ENCODE measurements around the gene HTR4.

HTR4 gene

GRCh38 chr5:148660346-148660660 is 6.0 kb upstream of the HTR4 start:
- H3K4me2 ChIP-seq (ENCODE audit: insufficient read depth, low read length, poor library complexity, severe bottlenecking) = no peak overlapping the region
- H3K18ac ChIP-seq (ENCODE audit: low read length) = no peak overlapping the region
- peaks cover 0 to 4% (median 2%) of the 10 kb centered on the region in 3 experiments for H3K27me3 ChIP-seq (ENCODE audit: control insufficient read depth in 3 of 3, insufficient read depth in 3 of 3, low read depth in 1 of 3, low read length in 3 of 3)
- H2BK120ac ChIP-seq (ENCODE audit: low read depth, low read length) = no peak overlapping the region
- no peak overlapping the region for H2AK5ac ChIP-seq (ENCODE audit: low read depth, low read length)
- no peak overlapping the region for H2BK15ac ChIP-seq (ENCODE audit: low read length)
- no peak overlapping the region for H2AFZ ChIP-seq (ENCODE audit: low read length)
- H3K27ac ChIP-seq (replicated peaks; ENCODE audit: low read length) = no peak overlapping the region
- H3K14ac ChIP-seq (ENCODE audit: low read length) = no peak overlapping the region
- no peaks in the 10 kb centered on the region for H3K79me1 ChIP-seq (ENCODE audit: low read depth, low read length)
- no peak overlapping the region for H3K23ac ChIP-seq (ENCODE audit: low read depth, low read length, poor library complexity)
- no peak overlapping the region for H3K4me3 ChIP-seq (ENCODE audit: low read length in 2 of 2)
- no CpG with 5 or more reads among the region's 5 CpGs for WGBS, 2 donors (ENCODE audit: extremely low coverage in 2 of 2, insufficient read length in 2 of 2, insufficient replicate concordance in 1 of 2)
- H3K4ac ChIP-seq (ENCODE audit: low read length) = no peak overlapping the region
- H2BK5ac ChIP-seq (ENCODE audit: low read length) = no peak overlapping the region
- no peaks in the 10 kb centered on the region for H3K9me3 ChIP-seq (replicated peaks in 1 of 2; ENCODE audit: control insufficient read depth in 2 of 2, insufficient read depth in 1 of 2, low read depth in 1 of 2, low read length in 2 of 2)
- no peak overlapping the region for H4K91ac ChIP-seq (ENCODE audit: low read depth, low read length, poor library complexity)
- no peak overlapping the region for H3K9ac ChIP-seq (ENCODE audit: low read depth, low read length, poor library complexity)
- H3K4me1 ChIP-seq (ENCODE audit: control insufficient read depth in 2 of 2, insufficient read depth in 1 of 2, low read depth in 1 of 2, low read length in 2 of 2) = no peaks in the 10 kb centered on the region
- no peak overlapping the region for H2BK12ac ChIP-seq (ENCODE audit: low read length)
- H3K36me3 ChIP-seq (replicated peaks in 1 of 2; ENCODE audit: control insufficient read depth in 2 of 2, insufficient read depth in 2 of 2, low read length in 2 of 2) = no peaks in the 10 kb centered on the region
- no peak overlapping the region for H4K8ac ChIP-seq (ENCODE audit: low read depth, low read length)
- no peak for DNase-seq (ENCODE audit: low spot score)

GRCh38 chr5:148659641-148660345 is 5.5 kb upstream of the HTR4 start:
- no peak overlapping the region for H3K18ac ChIP-seq (ENCODE audit: low read length)
- no CpG with 5 or more reads among the region's 2 CpGs for WGBS, 2 donors (ENCODE audit: extremely low coverage in 2 of 2, insufficient read length in 2 of 2, insufficient replicate concordance in 1 of 2)
- H2BK120ac ChIP-seq (ENCODE audit: low read depth, low read length) = no peak overlapping the region
- H2BK12ac ChIP-seq (ENCODE audit: low read length) = no peak overlapping the region
- H4K8ac ChIP-seq (ENCODE audit: low read depth, low read length) = no peak overlapping the region
- no peak overlapping the region for H3K27ac ChIP-seq (replicated peaks; ENCODE audit: low read length)
- no peak overlapping the region for H3K4me2 ChIP-seq (ENCODE audit: insufficient read depth, low read length, poor library complexity, severe bottlenecking)
- H4K91ac ChIP-seq (ENCODE audit: low read depth, low read length, poor library complexity) = no peak overlapping the region
- H3K4me1 ChIP-seq (ENCODE audit: control insufficient read depth in 2 of 2, insufficient read depth in 1 of 2, low read depth in 1 of 2, low read length in 2 of 2) = no peaks in the 10 kb centered on the region
- no peaks in the 10 kb centered on the region for H3K9me3 ChIP-seq (replicated peaks in 1 of 2; ENCODE audit: control insufficient read depth in 2 of 2, insufficient read depth in 1 of 2, low read depth in 1 of 2, low read length in 2 of 2)
- no peak overlapping the region for H3K14ac ChIP-seq (ENCODE audit: low read length)
- H2BK5ac ChIP-seq (ENCODE audit: low read length) = no peak overlapping the region
- no peak overlapping the region for H3K23ac ChIP-seq (ENCODE audit: low read depth, low read length, poor library complexity)
- no peak overlapping the region for H2BK15ac ChIP-seq (ENCODE audit: low read length)
- no peak overlapping the region for H2AK5ac ChIP-seq (ENCODE audit: low read depth, low read length)
- H3K27me3 ChIP-seq (ENCODE audit: control insufficient read depth in 3 of 3, insufficient read depth in 3 of 3, low read depth in 1 of 3, low read length in 3 of 3) = peaks cover 0 to 9% (median 5%) of the 10 kb centered on the region in 3 experiments
- no peak overlapping the region for H3K9ac ChIP-seq (ENCODE audit: low read depth, low read length, poor library complexity)
- no peaks in the 10 kb centered on the region for H3K79me1 ChIP-seq (ENCODE audit: low read depth, low read length)
- H3K4ac ChIP-seq (ENCODE audit: low read length) = no peak overlapping the region
- no peak overlapping the region for H2AFZ ChIP-seq (ENCODE audit: low read length)
- no peak overlapping the region for H3K4me3 ChIP-seq (ENCODE audit: low read length in 2 of 2)
- no peak for DNase-seq (ENCODE audit: low spot score)
- no peaks in the 10 kb centered on the region for H3K36me3 ChIP-seq (replicated peaks in 1 of 2; ENCODE audit: control insufficient read depth in 2 of 2, insufficient read depth in 2 of 2, low read length in 2 of 2)

GRCh38 chr5:148653291-148653835 is 964 bp downstream of the HTR4 start:
- Histone ChIP-seq H3K9ac (ENCODE audit: low read depth, low read length, poor library complexity) (no peak overlapping the region), H3K36me3 (replicated peaks in 1 of 2; ENCODE audit: control insufficient read depth in 2 of 2, insufficient read depth in 2 of 2, low read length in 2 of 2) (no peaks in the 10 kb centered on the region), H4K8ac (ENCODE audit: low read depth, low read length) (no peak overlapping the region), H3K4me2 (ENCODE audit: insufficient read depth, low read length, poor library complexity, severe bottlenecking) (peak overlapping the region; percentile 21), H2AFZ (ENCODE audit: low read length) (no peak overlapping the region), H3K18ac (ENCODE audit: low read length) (peak overlapping the region; percentile 35), H2AK5ac (ENCODE audit: low read depth, low read length) (no peak overlapping the region), H3K79me1 (ENCODE audit: low read depth, low read length) (no peaks in the 10 kb centered on the region), H2BK5ac (ENCODE audit: low read length) (no peak overlapping the region), H4K91ac (ENCODE audit: low read depth, low read length, poor library complexity) (no peak overlapping the region), H2BK120ac (ENCODE audit: low read depth, low read length) (no peak overlapping the region), H3K23ac (ENCODE audit: low read depth, low read length, poor library complexity) (peak overlapping the region; percentile 69), H3K4me3 (ENCODE audit: low read length in 2 of 2) (peak overlapping the region in 1 of 2 donors; percentile 10), H3K27me3 (ENCODE audit: control insufficient read depth in 3 of 3, insufficient read depth in 3 of 3, low read depth in 1 of 3, low read length in 3 of 3) (peaks cover 4 to 36% (median 26%) of the 10 kb centered on the region in 3 experiments), H3K27ac (replicated peaks; ENCODE audit: low read length) (no peak overlapping the region), H3K4me1 (ENCODE audit: control insufficient read depth in 2 of 2, insufficient read depth in 1 of 2, low read depth in 1 of 2, low read length in 2 of 2) (peaks cover 0 to 2% of the 10 kb centered on the region in 2 donors), H3K14ac (ENCODE audit: low read length) (peak overlapping the region; percentile 25), H3K4ac (ENCODE audit: low read length) (no peak overlapping the region), H2BK15ac (ENCODE audit: low read length) (no peak overlapping the region), H2BK12ac (ENCODE audit: low read length) (no peak overlapping the region), H3K9me3 (replicated peaks in 1 of 2; ENCODE audit: control insufficient read depth in 2 of 2, insufficient read depth in 1 of 2, low read depth in 1 of 2, low read length in 2 of 2) (peaks cover 0 to 2% of the 10 kb centered on the region in 2 donors)
- no peak for DNase-seq (ENCODE audit: low spot score)
- WGBS, 2 donors (ENCODE audit: extremely low coverage in 2 of 2, insufficient read length in 2 of 2, insufficient replicate concordance in 1 of 2) = no CpG with 5 or more reads among the region's 11 CpGs

- no CpG with 5 or more reads among the region's 1 CpG for WGBS, 2 donors (ENCODE audit: extremely low coverage in 2 of 2, insufficient read length in 2 of 2, insufficient replicate concordance in 1 of 2)
- H2BK15ac ChIP-seq (ENCODE audit: low read length) = no peak overlapping the region
- no peak for DNase-seq (ENCODE audit: low spot score)
- H3K27me3 ChIP-seq (ENCODE audit: control insufficient read depth in 3 of 3, insufficient read depth in 3 of 3, low read depth in 1 of 3, low read length in 3 of 3) = peaks cover 4 to 36% (median 24%) of the 10 kb centered on the region in 3 experiments
- no peak overlapping the region for H3K4me3 ChIP-seq (ENCODE audit: low read length in 2 of 2)
- H4K91ac ChIP-seq (ENCODE audit: low read depth, low read length, poor library complexity) = no peak overlapping the region
- peaks cover 0 to 2% of the 10 kb centered on the region in 2 donors for H3K9me3 ChIP-seq (replicated peaks in 1 of 2; ENCODE audit: control insufficient read depth in 2 of 2, insufficient read depth in 1 of 2, low read depth in 1 of 2, low read length in 2 of 2)
- H3K18ac ChIP-seq (ENCODE audit: low read length) = no peak overlapping the region
- H2AFZ ChIP-seq (ENCODE audit: low read length) = no peak overlapping the region
- H3K36me3 ChIP-seq (replicated peaks in 1 of 2; ENCODE audit: control insufficient read depth in 2 of 2, insufficient read depth in 2 of 2, low read length in 2 of 2) = no peaks in the 10 kb centered on the region
- no peak overlapping the region for H2BK12ac ChIP-seq (ENCODE audit: low read length)
- H3K23ac ChIP-seq (ENCODE audit: low read depth, low read length, poor library complexity) = no peak overlapping the region
- H3K4ac ChIP-seq (ENCODE audit: low read length) = no peak overlapping the region
- H2AK5ac ChIP-seq (ENCODE audit: low read depth, low read length) = no peak overlapping the region
- H3K4me2 ChIP-seq (ENCODE audit: insufficient read depth, low read length, poor library complexity, severe bottlenecking) = no peak overlapping the region
- H3K27ac ChIP-seq (replicated peaks; ENCODE audit: low read length) = no peak overlapping the region
- H3K79me1 ChIP-seq (ENCODE audit: low read depth, low read length) = no peaks in the 10 kb centered on the region
- no peak overlapping the region for H2BK5ac ChIP-seq (ENCODE audit: low read length)
- peaks cover 0 to 2% of the 10 kb centered on the region in 2 donors for H3K4me1 ChIP-seq (ENCODE audit: control insufficient read depth in 2 of 2, insufficient read depth in 1 of 2, low read depth in 1 of 2, low read length in 2 of 2)
- H3K14ac ChIP-seq (ENCODE audit: low read length) = no peak overlapping the region
- H2BK120ac ChIP-seq (ENCODE audit: low read depth, low read length) = no peak overlapping the region
- H4K8ac ChIP-seq (ENCODE audit: low read depth, low read length) = no peak overlapping the region
- no peak overlapping the region for H3K9ac ChIP-seq (ENCODE audit: low read depth, low read length, poor library complexity)
These were observed 2.8 kb downstream of the HTR4 start for GRCh38 chr5:148651528-148651927.
